Activated CD4-positive, alpha-beta T cell treated with anti-CD3 and anti-CD28 coated beads, Interleukin-2, amount 50 U/mL, for 4 hours (primary cell): ENCODE results near the gene TMEM201.

ENCODE experiments used
- DNase-seq, 2 experiments: peaks; one replicate each; pipeline ENCODE4 v3.0.0-alpha.2; 2020

Gene TMEM201

DNA sequence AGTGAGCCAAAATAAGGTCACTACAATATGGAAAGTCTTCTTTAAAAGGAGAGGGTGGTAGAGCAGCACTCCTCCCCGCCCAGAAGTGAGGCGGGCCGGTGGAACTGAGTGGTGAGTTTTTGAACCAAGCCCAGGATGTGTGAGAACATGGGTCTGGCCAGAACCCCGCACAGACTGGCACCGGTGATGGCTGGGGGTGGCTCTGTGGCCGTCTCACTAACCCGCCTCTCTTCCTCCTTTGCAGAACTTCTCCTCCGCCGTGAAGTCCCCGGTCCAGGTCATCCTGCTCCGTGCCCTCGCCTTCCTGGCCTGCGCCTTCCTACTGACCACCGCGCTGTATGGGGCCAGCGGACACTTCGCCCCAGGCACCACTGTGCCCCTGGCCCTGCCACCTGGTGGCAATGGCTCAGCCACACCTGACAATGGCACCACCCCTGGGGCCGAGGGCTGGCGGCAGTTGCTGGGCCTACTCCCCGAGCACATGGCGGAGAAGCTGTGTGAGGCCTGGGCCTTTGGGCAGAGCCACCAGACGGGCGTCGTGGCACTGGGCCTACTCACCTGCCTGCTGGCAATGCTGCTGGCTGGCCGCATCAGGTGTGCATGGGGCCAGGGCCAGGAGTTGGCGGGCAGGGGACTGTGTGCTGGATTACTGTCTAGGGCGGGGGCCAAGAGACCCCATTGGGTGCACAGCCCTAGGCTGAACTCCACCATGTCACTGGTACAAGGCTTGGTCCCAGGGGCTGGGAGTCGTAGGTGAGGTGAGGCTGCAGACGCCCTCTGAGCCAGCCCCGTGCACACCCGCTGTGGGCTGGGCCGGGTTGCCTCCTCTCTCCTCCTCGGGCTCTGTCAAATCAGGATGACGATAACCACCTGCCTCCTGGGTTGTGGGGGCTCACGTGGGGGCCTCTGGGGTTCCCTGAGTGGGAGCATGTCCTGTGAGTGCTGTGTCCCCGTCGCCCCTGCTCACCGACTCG, 12.4 kb downstream of the TMEM201 start:
- DNase-seq: no peak

DNA sequence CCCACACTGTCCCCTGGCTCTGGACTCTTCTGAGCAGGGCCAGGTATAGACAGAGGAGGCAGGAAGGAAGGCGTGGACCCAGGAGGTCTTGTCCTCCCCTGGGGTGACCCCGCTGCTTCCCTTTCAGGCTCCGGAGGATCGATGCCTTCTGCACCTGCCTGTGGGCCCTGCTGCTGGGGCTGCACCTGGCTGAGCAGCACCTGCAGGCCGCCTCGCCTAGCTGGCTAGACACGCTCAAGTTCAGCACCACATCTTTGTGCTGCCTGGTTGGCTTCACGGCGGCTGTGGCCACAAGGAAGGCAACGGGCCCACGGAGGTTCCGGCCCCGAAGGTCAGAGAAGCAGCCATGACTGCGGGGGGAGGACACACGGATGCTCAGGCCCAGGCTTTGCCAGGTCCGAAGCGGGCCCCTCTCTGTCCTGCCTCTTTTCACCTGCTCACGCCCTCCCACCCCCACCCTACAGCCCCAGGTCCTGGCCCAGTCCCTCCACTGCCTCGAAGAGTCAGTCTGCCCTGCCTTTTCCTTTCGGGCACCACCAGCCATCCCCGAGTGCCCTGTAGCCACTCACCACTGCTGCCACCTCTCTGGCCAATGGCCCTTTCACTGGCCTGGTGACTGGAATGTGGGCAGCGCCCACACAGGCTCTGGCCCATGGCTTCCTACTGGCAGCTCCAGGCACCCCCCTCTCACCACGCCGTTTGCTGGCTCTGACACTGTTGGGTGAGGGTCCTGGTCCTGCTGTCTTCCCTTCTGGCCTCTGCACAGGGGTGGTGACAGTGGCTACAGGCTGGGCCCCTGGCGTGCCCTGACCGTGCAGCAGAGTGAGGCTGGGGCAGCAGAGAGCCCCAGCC, 13.5 kb downstream of the TMEM201 start:
- no peak for DNase-seq

DNA sequence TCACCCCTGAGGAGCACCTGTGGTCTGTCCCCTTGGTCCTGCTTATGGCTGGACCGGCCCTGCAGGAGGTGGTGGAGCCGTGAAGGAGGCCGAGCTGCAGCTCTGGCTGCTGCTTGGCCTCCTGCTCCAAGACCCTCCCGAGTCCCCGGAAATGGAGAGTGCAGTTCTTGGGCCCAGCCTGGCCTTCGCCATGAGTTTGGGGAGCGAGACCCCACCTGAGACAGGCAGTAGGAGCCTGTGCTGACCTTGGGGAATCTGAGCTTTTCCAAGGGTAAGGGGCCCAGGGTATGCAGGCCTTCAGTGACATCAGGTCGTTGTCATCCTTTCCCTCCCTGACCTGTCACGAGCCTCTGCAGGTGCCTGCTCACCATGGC, 14.1 kb downstream of the TMEM201 start:
- no peak for DNase-seq

DNA sequence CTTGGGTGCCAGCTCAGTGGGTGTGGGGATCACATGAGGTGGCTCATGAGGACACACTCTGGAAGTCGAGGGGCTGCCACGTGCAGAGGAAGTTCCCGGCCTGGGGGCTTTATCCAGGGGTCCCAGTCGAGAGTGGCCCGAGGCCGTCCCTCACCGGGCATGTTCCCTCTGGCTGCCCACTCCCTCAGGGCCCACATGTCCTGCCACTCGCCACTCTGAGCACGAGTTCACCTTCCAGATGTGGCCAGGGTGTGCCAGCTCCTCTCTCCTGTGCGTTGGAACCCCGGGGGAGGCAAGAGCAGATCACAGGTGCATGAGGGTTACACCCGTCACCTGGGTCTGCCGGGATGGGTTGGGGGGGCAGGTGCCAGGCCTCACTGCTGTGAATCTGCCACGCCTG, 14.6 kb downstream of the TMEM201 start:
- no peak for DNase-seq

DNA sequence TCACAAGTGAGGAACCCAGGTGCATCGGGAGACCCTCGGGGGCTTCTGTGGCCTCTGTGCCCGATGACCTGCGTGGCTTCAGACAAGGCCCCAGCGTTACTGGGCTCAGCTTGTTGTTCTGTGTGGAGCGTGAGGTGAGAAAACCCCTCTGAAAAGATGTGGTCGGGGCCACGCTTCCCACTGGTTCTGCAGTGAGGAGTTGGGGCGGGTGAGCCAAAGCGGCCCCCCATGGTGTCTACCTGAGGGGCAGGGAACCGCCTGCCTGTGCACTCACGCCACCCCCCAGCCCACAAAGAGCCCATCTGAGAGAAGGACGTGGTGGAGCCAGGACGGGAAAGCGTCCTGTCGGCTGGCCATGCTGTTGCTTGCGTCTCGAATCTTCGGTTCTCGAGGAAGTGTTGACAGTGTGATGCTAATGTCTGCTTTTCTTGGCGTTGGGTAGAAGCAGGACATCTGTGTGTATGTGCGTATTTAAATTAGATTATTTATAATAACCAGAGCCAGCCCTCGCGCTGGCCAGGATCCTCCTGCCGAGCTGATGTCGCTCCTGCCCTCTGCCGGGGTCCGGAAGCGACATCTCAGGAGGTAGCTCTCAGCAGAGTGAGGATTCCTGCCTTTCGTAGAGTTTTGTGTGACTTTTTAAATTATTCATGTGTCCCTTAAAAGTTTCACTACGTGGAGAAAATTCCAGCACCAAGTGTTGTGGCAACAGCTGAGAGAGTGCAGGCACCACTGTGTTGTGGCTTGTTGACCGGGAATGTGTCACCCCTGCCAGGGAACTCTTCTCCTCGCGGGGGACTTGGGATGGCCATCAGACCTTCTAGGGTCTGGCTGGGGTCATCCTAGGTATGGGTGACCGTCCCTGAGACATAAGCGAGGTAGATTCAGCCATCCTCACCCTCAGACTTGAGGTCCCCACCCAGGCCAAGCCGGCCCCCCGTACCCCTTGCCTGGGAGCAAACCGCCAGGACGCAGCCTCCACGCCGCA, 15.3 kb downstream of the TMEM201 start:
- no peak for DNase-seq

DNA sequence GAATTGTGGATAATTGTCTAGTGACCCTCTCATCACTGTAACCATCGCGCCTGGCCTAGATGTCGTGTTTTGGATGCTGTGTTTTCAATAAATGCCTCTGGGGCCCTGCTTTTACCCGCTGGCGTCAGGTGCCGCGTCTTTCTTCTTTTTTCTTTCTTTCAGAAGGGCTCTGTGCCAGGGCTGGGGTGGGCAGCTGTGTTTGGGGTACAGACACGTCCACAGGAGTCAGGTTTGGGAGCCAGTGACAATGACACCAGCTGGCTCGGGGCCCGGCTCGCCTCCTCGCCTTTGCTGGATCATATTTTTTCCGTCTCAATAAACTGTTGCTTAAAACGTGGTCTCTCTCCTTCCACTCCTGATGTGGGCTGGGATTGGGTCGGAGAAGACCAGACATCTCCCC, 16.1 kb downstream of the TMEM201 start:
- no peak for DNase-seq

DNA sequence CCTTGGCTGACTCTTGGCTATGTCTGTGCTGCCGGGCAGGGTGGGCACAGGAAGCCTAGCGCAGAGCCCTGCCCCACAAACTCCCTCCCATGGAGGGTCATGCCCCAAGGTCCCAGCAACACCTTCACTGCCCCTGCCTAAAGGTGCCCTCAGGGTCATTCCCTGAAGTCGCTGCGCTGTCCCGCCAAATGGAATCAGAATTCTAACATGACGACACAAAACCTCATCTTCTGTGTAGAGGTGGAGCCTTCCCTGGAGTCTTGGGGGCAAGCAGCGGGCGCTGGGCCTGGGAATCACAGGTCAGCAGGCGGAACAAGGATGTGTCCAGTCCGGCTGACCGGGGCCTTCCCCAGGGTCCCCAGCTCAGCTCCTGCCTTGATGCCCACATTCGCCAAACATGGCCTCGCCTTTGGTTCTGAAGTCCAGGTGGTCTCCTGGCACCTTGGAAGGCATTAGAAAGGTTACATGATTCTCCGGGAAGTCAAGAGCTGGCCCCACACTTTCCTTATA, 17.3 kb downstream of the TMEM201 start:
- no peak for DNase-seq

DNA sequence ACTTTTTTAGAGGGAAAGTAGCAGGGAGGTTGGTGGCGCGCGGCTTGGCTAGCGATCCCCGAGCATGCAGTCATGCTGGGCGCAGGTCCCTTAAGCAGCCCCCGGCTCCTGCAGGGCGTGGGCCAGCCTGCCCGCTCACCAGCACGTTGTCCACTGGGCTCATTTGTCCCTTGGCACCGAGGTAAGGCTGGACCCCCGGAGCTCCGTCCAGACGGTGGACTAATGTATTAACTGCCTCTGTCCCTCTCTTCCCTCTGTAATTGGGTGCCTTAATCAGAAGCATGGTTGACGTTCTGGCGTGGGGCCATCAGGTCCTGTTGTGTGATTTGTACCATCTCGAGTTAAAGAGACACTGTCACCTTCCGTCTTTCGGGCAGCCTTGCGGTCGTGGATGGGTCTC, 17.7 kb downstream of the TMEM201 start:
- no peak for DNase-seq

DNA sequence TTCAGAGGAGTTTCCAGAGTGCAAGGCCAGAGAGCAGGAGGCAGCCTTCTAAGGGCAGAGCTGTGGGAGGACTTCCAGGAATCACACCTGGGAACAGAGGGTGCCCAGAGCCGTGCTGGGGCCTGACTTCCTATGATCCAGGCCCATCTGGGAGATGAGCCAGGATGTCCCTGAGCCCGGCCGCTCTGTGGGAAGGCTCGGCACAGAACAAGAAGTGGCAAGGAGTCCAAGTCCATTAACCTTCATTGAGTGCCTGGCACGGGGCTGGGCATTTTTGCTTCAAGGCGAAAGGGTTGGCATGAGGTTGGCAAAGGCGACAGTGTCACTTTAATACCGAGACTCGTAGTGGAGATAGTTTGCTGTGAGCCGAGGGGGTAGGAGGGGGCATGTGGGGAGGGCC, 18.2 kb downstream of the TMEM201 start:
- no peak for DNase-seq

DNA sequence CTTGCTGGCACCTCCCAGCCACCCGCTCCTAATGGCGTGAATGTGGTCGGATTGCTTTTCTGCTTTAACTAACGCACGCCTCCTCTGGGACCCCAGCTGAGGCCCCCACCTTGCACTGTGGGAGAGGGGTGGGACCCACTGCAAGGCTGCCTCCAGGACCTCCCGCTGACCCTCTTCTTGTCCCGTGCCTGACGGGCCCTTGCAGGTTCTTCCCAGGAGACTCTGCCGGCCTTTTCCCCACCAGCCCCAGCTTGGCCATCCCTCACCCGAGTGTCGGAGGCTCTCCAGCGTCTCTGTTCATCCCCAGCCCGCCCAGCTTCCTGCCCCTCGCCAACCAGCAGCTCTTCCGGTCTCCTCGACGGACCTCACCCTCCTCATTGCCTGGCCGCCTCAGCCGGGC, 18.6 kb downstream of the TMEM201 start:
- DNase-seq: no peak

DNA sequence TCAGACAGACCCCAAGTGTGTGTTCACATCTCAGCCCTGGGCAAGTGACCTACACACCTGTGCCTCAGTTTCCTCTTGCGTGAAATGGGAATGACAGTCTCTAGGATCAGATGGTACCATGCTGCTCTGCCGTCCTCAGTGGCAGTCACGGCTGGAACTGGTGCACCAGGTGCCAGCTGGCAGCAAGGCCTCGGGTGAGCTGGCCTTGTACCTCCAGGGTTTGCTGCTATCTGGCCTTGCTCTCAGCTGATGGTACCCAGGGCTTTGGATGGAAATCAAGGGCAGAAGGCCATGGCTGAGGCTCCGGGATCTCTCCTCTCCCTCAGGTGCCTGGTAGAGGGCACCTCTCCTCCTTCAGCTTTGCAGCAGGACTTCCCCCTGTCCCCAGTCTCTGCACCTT, 21.3 kb downstream of the TMEM201 start:
- no peak for DNase-seq

DNA sequence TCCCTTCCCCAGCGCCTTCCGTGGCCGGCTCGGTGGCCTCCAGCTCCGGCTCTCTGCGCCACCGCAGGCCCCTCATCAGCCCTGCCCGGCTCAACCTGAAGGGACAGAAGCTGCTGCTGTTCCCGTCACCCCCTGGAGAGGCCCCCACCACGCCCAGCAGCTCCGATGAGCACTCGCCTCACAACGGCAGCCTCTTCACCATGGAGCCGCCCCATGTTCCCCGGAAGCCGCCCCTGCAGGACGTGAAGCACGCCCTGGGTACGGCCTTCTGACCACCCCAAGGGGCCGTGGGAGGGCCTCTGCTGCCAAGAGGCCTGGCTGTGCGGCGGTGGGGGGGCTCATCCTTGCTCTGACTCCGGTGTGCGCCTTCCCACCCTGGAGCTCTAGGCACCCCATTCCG, 21.8 kb downstream of the TMEM201 start:
- DNase-seq: no peak

DNA sequence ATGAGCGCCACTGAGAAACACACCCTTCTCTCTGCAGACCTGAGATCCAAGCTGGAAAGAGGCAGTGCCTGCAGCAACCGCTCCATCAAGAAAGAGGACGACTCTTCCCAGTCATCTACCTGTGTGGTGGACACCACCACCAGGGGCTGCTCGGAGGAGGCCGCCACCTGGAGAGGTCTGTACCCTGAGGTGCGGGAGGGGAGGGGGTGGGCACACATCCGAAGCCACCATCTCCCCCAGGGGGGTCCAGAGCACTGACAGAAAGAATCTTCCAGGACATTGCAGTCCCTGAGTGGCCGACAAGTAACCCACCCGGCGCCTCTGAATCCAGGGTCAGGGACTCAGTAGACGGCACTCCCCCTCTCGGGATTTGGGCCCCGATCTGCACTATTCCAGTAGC, 23.0 kb downstream of the TMEM201 start:
- DNase-seq: no peak

DNA sequence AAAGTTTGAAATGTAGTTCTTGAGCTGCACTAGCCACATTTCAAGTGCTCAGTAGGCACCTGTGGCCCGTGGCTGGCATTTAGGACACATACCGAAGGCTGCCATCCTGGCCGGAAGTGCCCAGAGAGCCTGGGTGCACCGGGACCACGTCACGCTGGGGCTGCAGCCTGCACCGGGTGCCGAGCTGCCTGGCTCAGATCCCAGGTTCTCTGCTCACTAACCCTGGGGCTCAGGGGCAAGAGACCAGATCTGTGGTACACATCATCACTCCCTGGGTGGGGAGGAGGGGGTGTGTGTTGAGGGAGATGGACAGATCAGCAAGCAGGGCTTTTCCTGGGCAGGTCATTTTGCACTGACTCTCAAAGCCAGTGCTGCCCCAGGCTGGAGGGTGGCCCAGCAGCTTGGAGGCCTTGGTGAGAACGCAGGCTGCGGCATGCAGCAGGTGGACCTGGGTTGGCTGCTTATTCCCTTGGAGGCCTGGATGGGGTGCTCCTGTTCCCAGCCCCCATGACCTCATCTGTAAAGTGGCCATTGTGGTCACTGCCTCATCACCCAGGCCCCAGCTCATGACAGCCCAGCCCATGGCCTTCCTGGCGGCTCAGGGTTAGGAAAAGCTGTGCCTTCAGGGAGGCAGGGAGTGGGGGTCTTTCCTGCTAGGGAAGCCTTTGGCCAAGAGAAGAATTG, 23.6 kb downstream of the TMEM201 start:
- DNase-seq: no peak

DNA sequence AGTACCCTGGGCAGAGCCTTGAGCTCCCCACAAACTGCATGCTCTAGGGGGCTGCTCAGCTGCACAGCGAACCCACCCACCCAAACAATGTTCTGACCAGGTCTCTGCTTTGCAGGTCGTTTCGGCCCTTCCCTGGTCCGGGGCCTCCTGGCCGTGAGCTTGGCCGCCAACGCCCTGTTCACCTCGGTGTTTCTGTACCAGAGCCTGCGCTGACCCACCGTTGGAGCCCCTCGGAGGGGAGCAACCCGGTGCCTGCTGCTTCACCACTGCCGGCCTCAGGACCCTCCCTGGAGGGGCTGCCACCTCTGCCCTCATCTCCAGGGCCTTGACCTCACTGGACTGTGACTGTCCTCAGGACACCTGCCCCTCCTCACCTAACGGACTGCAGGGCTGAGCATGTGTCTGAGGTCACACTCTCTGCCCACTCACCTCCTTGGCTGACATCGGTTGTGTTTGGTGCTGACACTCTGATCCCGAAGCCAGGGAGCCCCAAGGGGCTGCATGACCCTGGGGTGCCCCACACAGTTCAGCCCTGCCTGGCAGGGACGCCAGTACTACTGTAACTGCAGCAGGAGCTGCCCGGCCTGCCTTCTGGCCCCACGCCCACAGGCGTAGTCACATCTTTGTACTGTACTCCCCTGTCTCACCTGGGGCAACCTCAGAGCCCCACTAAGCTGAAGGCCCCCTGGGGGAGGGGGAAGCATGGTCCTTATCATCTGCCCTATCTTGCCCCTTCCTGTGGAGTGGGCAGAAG, 24.3 kb downstream of the TMEM201 start:
- no peak for DNase-seq

DNA sequence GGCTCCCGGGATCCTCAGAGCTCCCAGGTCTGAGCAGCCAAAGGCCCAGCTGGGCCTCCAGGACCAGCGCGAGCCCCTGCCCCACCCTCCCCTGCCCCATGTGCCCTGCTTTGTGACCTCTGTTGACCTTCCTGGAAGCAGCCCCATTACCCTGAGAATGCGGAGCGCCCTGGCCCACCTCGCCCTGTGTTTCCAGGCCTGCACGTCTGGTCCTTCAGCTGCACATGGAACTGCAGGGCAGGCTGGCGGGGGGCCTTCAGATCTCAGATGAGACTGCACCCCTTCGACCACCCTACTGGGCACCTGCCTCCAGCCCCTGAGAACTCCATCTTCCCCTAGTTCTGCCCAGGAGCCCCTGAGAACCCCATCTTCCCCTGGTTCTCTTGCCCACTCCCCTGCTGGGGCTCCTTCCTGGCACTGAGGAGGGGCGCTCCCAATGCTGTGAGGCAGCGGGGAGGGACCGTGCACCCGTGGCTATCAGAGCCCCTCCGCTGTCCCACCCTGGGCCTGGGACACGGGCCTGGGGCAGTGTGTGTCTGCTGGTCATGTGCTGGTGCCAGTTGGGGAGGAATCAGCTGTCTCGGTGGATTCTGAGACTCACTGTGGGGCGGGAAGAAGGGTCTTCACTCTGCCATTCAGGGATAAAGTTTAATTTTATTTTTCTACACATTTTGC, 25.1 kb downstream of the TMEM201 start:
- no peak for DNase-seq

DNA sequence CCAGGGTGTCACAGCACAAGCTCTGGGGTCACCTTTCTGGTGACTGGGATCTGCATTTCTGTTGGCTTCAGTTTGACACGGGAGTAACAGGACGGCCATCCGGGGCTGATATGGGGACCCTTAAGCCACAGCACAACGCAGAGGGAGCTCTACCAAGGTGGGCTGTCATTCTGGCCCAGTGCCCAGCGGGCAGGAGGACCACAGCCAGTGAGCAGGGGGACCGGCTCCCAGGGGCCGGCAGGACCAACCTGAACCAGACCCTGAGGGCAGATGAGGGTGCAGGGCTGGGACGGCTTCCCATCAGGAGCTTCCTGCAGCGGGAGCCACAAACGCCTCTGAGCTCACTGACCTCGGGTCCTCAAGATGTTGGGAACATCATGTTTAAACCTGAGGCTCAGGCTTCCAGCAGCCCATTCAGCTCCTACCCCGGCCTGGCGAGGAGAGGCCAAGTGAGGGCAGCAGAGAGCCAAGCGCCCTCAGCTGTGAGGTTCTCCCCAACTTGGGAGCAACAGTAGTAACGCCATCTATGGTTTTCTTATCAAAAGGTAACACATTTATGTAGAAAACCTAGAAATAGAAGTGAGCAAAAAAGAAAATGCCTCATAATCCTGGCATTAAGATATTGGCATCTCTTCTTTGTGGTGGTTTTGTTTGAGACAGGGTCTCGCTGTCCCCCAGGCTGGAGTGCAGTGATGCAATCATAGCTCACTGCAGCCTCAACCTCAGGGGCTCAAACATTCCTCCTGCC, 26.8 kb downstream of the TMEM201 start:
- peak; percentile 40 to 50 for DNase-seq

DNA sequence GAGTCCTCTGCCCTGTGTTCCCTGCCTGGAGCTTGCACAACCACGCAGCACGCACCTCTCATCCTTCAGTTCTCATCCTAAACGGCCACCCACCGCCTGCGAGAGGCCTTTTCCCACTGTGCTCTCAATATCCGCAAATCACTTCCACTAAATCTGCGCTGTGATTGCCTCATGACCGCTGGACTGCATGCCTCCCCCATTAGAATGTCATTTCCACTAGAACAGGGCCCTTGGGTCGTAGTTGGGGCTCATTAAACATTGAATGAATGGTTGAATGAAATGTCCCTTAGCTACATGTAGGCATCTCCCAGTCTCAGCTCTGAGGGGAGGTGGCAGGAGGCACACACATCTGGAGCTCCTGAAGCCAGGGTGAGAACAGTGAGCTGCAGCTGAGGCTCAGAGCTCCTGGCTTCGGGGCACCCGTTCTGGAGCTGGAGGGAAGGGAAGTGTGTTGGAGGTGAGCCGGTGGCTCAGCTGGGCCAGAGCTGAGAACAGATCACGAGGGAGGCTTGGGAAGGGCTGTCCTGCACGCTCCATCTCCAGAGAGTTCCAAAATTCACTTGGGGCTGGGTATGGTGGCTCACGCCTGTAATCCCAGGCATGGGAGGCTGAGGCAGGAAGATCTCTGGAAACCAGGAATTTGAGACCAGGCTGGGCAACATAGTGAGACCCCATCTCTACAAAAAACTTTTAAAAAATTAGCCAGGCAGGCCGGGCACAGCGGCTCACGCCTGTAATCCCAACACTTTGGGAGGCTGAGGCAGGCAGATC, 30.4 kb downstream of the TMEM201 start:
- DNase-seq: no peak

DNA sequence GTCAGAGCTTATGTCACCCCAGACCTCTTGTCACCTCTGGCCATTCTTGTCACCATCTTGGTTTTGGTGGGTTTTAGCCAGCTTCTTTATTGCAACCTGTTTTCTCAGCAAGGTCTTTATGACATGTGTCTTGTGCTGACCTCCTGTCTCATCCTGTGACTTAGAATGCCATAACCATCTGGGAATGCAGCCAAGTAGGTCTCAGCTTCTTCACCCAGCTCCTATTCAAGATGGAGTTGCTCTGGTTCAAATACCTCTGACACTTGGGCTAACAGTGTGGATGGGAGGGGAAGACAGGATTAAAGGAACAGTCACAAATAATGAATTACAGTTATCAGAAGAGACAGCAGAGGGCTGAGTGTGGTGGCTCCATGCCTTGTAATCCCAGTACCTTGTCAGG, 32.3 kb downstream of the TMEM201 start:
- DNase-seq: no peak
